ENCODE results near the gene S100A12.

The S100A12 gene

GRCh38 chr1:153386500-153386901 is 11.1 kb upstream of the S100A12 start:
- H3F3A ChIP-seq (ENCODE audit: insufficient read depth, low read length), result no peaks in the 10 kb centered on the region
- H3K4me3 ChIP-seq (ENCODE audit: low read length), result no peak overlapping the region
- no peak overlapping the region for H3K4me2 ChIP-seq (ENCODE audit: low read depth, low read length)
- H3K27ac ChIP-seq (ENCODE audit: low read length), result no peak overlapping the region
- DNase-seq, result no peak
- no peak for TF ChIP-seq EZH2 (optimal IDR thresholded peaks at IDR 0.05; ENCODE audit: low read depth, low read length)
- no peak for TF ChIP-seq EZH2phosphoT487 (IDR thresholded peaks at IDR 0.05; ENCODE audit: low read length)
- TF ChIP-seq CTCF (IDR thresholded peaks at IDR 0.05; ENCODE audit: low read length), result no peak
- no peak overlapping the region for H3K9ac ChIP-seq (ENCODE audit: low read length)
- H2AFZ ChIP-seq (ENCODE audit: low read length), result no peak overlapping the region
- no peaks in the 10 kb centered on the region for H3K4me1 ChIP-seq (ENCODE audit: low read length)
- H3K27me3 ChIP-seq (replicated peaks; ENCODE audit: insufficient read depth, low read length), result 0 out of 2 replicates have a peak, but pooled peaks cover 5% of the 10 kb centered on the region
- no peaks in the 10 kb centered on the region for H4K20me1 ChIP-seq (ENCODE audit: insufficient read depth, low read length)
- H3K79me2 ChIP-seq (ENCODE audit: low read length), result no peaks in the 10 kb centered on the region
- H3K9me3 ChIP-seq (replicated peaks; ENCODE audit: insufficient read depth, low read length), result no peaks in the 10 kb centered on the region
- H3K36me3 ChIP-seq (replicated peaks; ENCODE audit: insufficient read depth, low read length), result no peaks in the 10 kb centered on the region
- H3K9me2 ChIP-seq (replicated peaks; ENCODE audit: insufficient read depth, low read length), result no peaks in the 10 kb centered on the region

GRCh38 chr1:153384958-153385580 is 9.6 kb upstream of the S100A12 start:
- Histone ChIP-seq H3K4me1 (ENCODE audit: low read length) (no peaks in the 10 kb centered on the region), H3K9ac (ENCODE audit: low read length) (no peak overlapping the region), H4K20me1 (ENCODE audit: insufficient read depth, low read length) (no peaks in the 10 kb centered on the region), H3K79me2 (ENCODE audit: low read length) (no peaks in the 10 kb centered on the region), H2AFZ (ENCODE audit: low read length) (no peak overlapping the region), H3K27me3 (replicated peaks; ENCODE audit: insufficient read depth, low read length) (0 out of 2 replicates have a peak, but pooled peaks cover 3% of the 10 kb centered on the region), H3F3A (ENCODE audit: insufficient read depth, low read length) (no peaks in the 10 kb centered on the region), H3K9me3 (replicated peaks; ENCODE audit: insufficient read depth, low read length) (no peaks in the 10 kb centered on the region), H3K9me2 (replicated peaks; ENCODE audit: insufficient read depth, low read length) (no peaks in the 10 kb centered on the region), H3K4me2 (ENCODE audit: low read depth, low read length) (no peak overlapping the region), H3K4me3 (ENCODE audit: low read length) (no peak overlapping the region), H3K36me3 (replicated peaks; ENCODE audit: insufficient read depth, low read length) (no peaks in the 10 kb centered on the region), H3K27ac (ENCODE audit: low read length) (no peak overlapping the region)
- no peak for TF ChIP-seq CTCF (IDR thresholded peaks at IDR 0.05; ENCODE audit: low read length)
- DNase-seq, result no peak

GRCh38 chr1:153380711-153381110 is 5.3 kb upstream of the S100A12 start:
- Histone ChIP-seq H2AFZ (ENCODE audit: low read length) (no peak overlapping the region), H3K4me1 (ENCODE audit: low read length) (no peaks in the 10 kb centered on the region), H3K4me3 (ENCODE audit: low read length) (no peak overlapping the region), H3K9ac (ENCODE audit: low read length) (no peak overlapping the region), H3F3A (ENCODE audit: insufficient read depth, low read length) (no peaks in the 10 kb centered on the region), H3K36me3 (replicated peaks; ENCODE audit: insufficient read depth, low read length) (no peaks in the 10 kb centered on the region), H3K79me2 (ENCODE audit: low read length) (no peaks in the 10 kb centered on the region), H3K9me2 (replicated peaks; ENCODE audit: insufficient read depth, low read length) (no peaks in the 10 kb centered on the region), H4K20me1 (ENCODE audit: insufficient read depth, low read length) (no peaks in the 10 kb centered on the region), H3K27ac (ENCODE audit: low read length) (no peak overlapping the region), H3K4me2 (ENCODE audit: low read depth, low read length) (no peak overlapping the region), H3K9me3 (replicated peaks; ENCODE audit: insufficient read depth, low read length) (no peaks in the 10 kb centered on the region), H3K27me3 (replicated peaks; ENCODE audit: insufficient read depth, low read length) (no peaks in the 10 kb centered on the region)
- no peak for TF ChIP-seq EZH2 (optimal IDR thresholded peaks at IDR 0.05; ENCODE audit: low read depth, low read length)
- TF ChIP-seq EZH2phosphoT487 (IDR thresholded peaks at IDR 0.05; ENCODE audit: low read length), result no peak
- no peak for TF ChIP-seq CTCF (IDR thresholded peaks at IDR 0.05; ENCODE audit: low read length)
- DNase-seq, result no peak
